Esophagus squamous epithelium (tissue), 4 donors: ENCODE data around the gene BNIP2.

ENCODE experiments used
- POLR2A ChIP-seq, 4 donors: fragments of 450-650 bp; IDR thresholded peaks; one replicate each; pipeline ENCODE4 v1.6.1; 2017; ENCODE audit warnings: antibody characterized with exemption in 4 of 4, mild to moderate bottlenecking in 4 of 4, moderate library complexity in 3 of 4
- TF ChIP-seq, protein P1 (sequence below), 6 experiments: fragments of 450-650 bp in 4 of 6; fragments of 200-600 bp in 2 of 6; sonication (generic) in 2 of 6; IDR thresholded peaks; one replicate each; pipeline ENCODE4 v1.5.1; 2016 to 2019; ENCODE audit warnings: antibody characterized with exemption in 6 of 6, mild to moderate bottlenecking in 4 of 6, moderate library complexity in 4 of 6

DNA sequence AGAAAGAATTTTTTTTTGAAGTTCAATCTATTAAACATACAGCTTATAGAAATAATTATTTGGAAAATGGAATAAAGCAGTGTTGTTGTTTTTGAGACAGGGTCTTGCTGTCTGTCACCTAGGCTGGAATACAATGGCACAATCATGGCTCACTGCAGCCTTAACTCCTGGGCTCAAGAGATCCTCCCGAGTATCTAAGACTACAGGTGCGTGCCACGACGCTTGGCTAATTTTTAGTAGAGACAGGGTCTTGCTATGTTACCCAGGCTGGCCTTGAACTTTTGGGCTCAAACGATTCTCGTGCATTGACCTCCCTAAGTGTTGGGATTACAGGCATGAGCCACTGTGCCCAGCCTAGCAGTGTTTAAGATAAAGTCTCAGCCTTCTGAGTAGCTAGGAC lies 8.8 kb downstream of the BNIP2 start:
- TF ChIP-seq, protein P1, sequence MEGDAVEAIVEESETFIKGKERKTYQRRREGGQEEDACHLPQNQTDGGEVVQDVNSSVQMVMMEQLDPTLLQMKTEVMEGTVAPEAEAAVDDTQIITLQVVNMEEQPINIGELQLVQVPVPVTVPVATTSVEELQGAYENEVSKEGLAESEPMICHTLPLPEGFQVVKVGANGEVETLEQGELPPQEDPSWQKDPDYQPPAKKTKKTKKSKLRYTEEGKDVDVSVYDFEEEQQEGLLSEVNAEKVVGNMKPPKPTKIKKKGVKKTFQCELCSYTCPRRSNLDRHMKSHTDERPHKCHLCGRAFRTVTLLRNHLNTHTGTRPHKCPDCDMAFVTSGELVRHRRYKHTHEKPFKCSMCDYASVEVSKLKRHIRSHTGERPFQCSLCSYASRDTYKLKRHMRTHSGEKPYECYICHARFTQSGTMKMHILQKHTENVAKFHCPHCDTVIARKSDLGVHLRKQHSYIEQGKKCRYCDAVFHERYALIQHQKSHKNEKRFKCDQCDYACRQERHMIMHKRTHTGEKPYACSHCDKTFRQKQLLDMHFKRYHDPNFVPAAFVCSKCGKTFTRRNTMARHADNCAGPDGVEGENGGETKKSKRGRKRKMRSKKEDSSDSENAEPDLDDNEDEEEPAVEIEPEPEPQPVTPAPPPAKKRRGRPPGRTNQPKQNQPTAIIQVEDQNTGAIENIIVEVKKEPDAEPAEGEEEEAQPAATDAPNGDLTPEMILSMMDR (IDR thresholded peaks at IDR 0.05), result no peak
- TF ChIP-seq POLR2A (IDR thresholded peaks at IDR 0.05), result no peak
